Glomerular visceral epithelial cell (primary cell): ENCODE data around the gene OTOGL.
A peak's percentile ranks its signal among the peaks of the same experiment; 100 is the strongest.

Source experiments
- DNase-seq: peaks from one replicate; pipeline ENCODE4 v3.0.0-alpha.2; 2016; ENCODE audit errors: extremely low spot score

Gene OTOGL

GRCh38 chr12:80364056-80364455, 264.7 kb downstream of the OTOGL start:
- DNase-seq, result no peak

GRCh38 chr12:80373666-80374065, 274.3 kb downstream of the OTOGL start:
- DNase-seq, result no peak

- DNase-seq, result no peak
These were observed 275.3 kb downstream of the OTOGL start for GRCh38 chr12:80374615-80375014.

GRCh38 chr12:80377140-80377794, 277.9 kb downstream of the OTOGL start:
- no peak for DNase-seq

GRCh38 chr12:80381121-80381520, 281.8 kb downstream of the OTOGL start:
- DNase-seq, result no peak

- no peak for DNase-seq
These were observed 282.9 kb downstream of the OTOGL start for GRCh38 chr12:80382254-80382653.

- DNase-seq, result no peak
These were observed 301.2 kb downstream of the OTOGL start for GRCh38 chr12:80400571-80400991.

GRCh38 chr12:80401191-80401590, 301.9 kb downstream of the OTOGL start:
- DNase-seq, result no peak

- no peak for DNase-seq
These were observed 305.3 kb downstream of the OTOGL start for GRCh38 chr12:80404629-80405028.

- DNase-seq, result no peak
These were observed 306.9 kb downstream of the OTOGL start for GRCh38 chr12:80406253-80406652.

GRCh38 chr12:80411787-80412186, 312.4 kb downstream of the OTOGL start:
- DNase-seq, result no peak

- peak; percentile 53 for DNase-seq
These were observed 313.1 kb downstream of the OTOGL start for GRCh38 chr12:80412343-80412953.

- peak; percentile 18 for DNase-seq
These were observed 314.1 kb downstream of the OTOGL start for GRCh38 chr12:80413462-80413861.

GRCh38 chr12:80415466-80415865, 316.1 kb downstream of the OTOGL start:
- no peak for DNase-seq

- DNase-seq, result no peak
These were observed 320.3 kb downstream of the OTOGL start for GRCh38 chr12:80419644-80420043.

- DNase-seq, result no peak
These were observed 320.7 kb downstream of the OTOGL start for GRCh38 chr12:80420075-80420474.

- DNase-seq, result no peak
These were observed 323.2 kb downstream of the OTOGL start for GRCh38 chr12:80422550-80422949.
